Mesenchymal stem cell (in vitro differentiated cells and primary cell): ENCODE measurements around the gene HSPE1. TPM values are rescaled to one million over a fixed set of nuclear protein-coding genes. Genes with fewer than 3 reads are reported as not detected.

Experiments
- small RNA-seq: library from polyadenylated mRNA; stranded (forward); fragments of <200 nt; extraction: miRNeasy Mini kit (QIAGEN cat#:217004); gene quantifications from one replicate; pipeline ENCODE3, GENCODE V24; 2013; ENCODE audit warnings: low read depth

Gene HSPE1

Small RNA genes lying within 50 kb of the gene (small RNA-seq; reads per million reads assigned to genes)
- gene AC020550.1, result not detected
